Activated T-cell treated with anti-CD3 and anti-CD28 coated beads, Interleukin-2, amount 50 U/mL, for 48 hours (primary cell): ENCODE measurements around the gene ANKRD33.

Experiments used
- DNase-seq, 2 experiments: peaks; one replicate each; pipeline ENCODE4 v3.0.0-alpha.2; 2020

ANKRD33 gene

GRCh38 chr12:51921017-51921725 is 33.3 kb downstream of the ANKRD33 start:
- no peak for DNase-seq

- no peak for DNase-seq
Observed at GRCh38 chr12:51922146-51922545, 34.2 kb downstream of the ANKRD33 start.

- DNase-seq = no peak
Observed at GRCh38 chr12:51922762-51923505, 35.0 kb downstream of the ANKRD33 start.

- peak; percentile 72 to 77 for DNase-seq
Observed at GRCh38 chr12:51923506-51924365, 35.8 kb downstream of the ANKRD33 start.

- no peak for DNase-seq
Observed at GRCh38 chr12:51924551-51925319, 36.8 kb downstream of the ANKRD33 start.

- DNase-seq = no peak
Observed at GRCh38 chr12:51925346-51926063, 37.6 kb downstream of the ANKRD33 start.

- no peak for DNase-seq
Observed at GRCh38 chr12:51926064-51926632, 38.2 kb downstream of the ANKRD33 start.

GRCh38 chr12:51926718-51927117 is 38.8 kb downstream of the ANKRD33 start:
- DNase-seq = peak; percentile 71 to 72

- no peak for DNase-seq
Observed at GRCh38 chr12:51932218-51933076, 44.5 kb downstream of the ANKRD33 start.

- no peak for DNase-seq
Observed at GRCh38 chr12:51934080-51934479, 46.2 kb downstream of the ANKRD33 start.

GRCh38 chr12:51937926-51938325 is 50.0 kb downstream of the ANKRD33 start:
- DNase-seq = no peak

GRCh38 chr12:51938726-51939125 is 50.8 kb downstream of the ANKRD33 start:
- no peak for DNase-seq

GRCh38 chr12:51941011-51941581 is 53.2 kb downstream of the ANKRD33 start:
- DNase-seq = no peak
